HuH-7 (cell line): ENCODE measurements around the gene PPY.
"Not testable (repeated sequence)": the region's sequence is repeated elsewhere in the genome, so short reads cannot be mapped to it uniquely, and the experiment has no call there.

ENCODE experiments used
- DNase-seq: peaks from one replicate; pipeline ENCODE4 v3.0.0; 2011; ENCODE audit warnings: low spot score

Gene PPY

GRCh38 chr17:43905400-43905984, 36.8 kb downstream of the PPY start:
- no peak for DNase-seq

GRCh38 chr17:43901861-43902589, 40.3 kb downstream of the PPY start:
- DNase-seq, result no peak

- DNase-seq, result no peak
Measured at GRCh38 chr17:43900858-43901754, 41.2 kb downstream of the PPY start.

GRCh38 chr17:43900183-43900857, 42.0 kb downstream of the PPY start:
- peak; percentile 100 for DNase-seq

- DNase-seq, result no peak
Measured at GRCh38 chr17:43898446-43898845, 43.8 kb downstream of the PPY start.

- DNase-seq, result no peak
Measured at GRCh38 chr17:43897831-43898230, 44.4 kb downstream of the PPY start.

GRCh38 chr17:43894494-43894893, 47.8 kb downstream of the PPY start:
- DNase-seq, result not testable (repeated sequence)

GRCh38 chr17:43892647-43892952, 49.7 kb downstream of the PPY start:
- DNase-seq, result no peak

GRCh38 chr17:43891851-43892646, 50.2 kb downstream of the PPY start:
- no peak for DNase-seq
